SH-SY5Y (cell line): ENCODE results near the gene UBE3B.

Experiments
- GATA2 ChIP-seq: IDR thresholded peaks from 2 replicates; pipeline ENCODE4 v1.6.1; 2011; ENCODE audit warnings: mild to moderate bottlenecking, low read depth, low read length
- GATA3 ChIP-seq: IDR thresholded peaks from 2 replicates; pipeline ENCODE4 v1.6.1; 2011; ENCODE audit warnings: low read depth, mild to moderate bottlenecking, low read length, moderate library complexity

- no peak for TF ChIP-seq GATA2
- no peak for TF ChIP-seq GATA3
These were observed 18.2 kb upstream of the UBE3B start for GRCh38 chr12:109459247-109459646.
